ENCODE data around the gene MED15. TPM values are rescaled to one million over a fixed set of nuclear protein-coding genes. Genes with fewer than 3 reads are reported as not detected.
"Not testable (repeated sequence)": the region's sequence is repeated elsewhere in the genome, so short reads cannot be mapped to it uniquely, and the experiment has no call there.

The MED15 gene
- total RNA-seq, 1 donor from 2014 or later: 11.9 TPM

DNA sequence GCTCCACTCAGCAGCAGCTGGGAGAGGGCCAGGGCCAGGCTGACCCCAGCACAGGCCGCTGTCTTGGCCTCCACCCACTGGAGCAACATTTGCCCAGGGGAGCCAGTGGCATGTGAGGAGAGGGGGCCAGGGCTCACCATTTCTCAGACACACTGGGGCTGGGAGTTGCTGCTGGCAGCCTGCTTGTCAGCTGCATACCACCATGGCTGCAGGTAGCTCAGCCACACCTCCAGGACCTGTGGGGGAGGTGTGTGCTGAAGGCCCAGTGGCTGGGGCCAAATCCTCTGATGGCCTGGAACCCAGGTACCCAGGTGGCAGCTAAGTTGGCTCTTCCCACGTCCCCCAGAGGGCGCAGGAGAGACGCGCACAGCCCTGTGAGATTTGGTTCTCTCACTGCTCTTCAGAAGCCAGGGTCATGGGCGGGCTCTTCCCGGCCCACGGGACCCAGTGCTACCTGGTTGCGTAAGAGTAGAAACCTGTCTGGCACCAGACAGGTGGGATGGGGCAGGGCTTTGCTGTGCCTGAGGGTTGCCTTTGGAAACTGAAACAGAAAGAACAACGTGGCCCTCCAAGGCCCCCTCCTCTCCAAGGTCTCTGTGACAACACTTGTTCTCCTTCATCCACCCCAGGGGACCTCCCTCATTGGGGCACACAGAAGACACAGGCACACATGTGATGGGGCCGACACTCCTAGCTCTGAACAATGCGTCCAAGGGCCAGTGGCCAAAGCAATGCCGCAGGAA, 98.8 kb downstream of the MED15 start:
- no peak for DNase-seq

DNA sequence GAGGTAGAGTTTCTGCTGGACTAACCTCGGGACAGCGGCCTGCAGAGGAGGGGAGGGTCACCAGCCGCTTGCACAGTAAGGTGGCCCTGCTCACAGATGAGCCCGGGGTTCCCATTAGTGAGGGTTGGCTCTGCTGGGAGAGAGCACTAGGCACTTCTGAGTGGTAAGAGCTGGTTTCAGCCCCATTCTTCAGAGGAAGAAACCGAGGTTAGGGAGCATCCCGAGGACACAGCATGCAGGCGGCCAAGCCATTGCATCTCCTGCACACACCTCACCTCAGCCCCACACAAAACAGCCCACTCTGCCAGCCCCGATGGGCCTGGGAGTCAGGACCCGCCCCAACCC, 99.3 kb downstream of the MED15 start:
- no peak for DNase-seq

DNA sequence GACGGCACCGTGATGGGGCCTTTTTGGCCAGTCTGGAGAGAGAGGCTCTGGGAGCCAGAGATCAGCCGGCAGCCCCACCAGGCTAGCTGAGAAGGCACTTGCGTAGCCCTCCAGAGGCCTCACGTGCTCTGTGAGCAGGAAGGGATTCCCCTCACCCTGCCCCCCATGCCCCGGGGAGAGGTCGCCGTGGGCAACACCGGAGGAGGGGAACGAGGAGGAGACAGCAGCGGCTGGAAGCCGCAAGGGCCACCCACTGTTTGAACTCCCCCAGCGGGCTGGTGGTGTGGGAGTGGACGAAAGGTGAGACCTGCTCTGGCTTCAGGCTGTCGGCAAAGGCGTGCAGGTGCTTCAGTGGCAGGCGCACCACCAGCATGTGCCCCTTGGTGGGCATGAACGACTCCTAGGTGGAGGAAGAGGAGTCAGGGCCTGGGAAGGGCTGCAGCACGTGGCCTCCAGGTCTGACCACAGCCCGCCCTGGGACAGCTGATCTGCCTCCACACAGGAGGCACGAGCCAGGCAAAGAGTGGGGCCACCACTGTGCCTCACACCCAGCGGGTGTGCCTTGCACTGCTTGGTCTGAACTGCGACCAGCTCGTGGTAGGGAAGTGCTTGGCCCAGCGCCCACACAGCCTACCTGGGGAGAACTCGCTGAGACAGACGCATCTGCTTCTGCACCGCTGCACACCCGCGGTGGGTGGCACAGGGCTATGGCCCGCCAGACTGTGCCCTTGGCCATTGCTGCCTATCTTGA, 99.9 kb downstream of the MED15 start:
- DNase-seq: no peak

DNA sequence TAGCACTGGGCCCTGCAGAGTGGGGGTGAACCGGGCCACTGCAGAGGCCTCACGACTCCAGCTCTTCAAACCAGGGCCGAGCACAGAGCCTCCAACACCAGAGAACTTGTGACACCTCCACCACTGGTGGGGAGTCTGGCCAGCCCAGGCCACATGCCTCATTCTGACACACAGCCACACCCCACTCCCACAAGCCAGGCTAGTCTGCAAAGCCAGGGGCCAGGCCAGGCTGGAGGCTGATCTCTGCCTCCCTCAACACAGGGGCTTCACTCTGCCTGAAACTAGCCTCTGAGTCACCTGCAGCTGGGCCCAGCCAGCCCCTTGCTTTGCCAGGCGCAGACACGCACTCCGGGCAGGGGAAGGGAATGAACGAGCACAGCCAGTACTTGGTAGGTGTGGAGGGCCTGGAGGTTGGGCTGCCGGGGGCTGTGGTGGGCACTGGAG, 102.9 kb downstream of the MED15 start:
- DNase-seq: no peak

DNA sequence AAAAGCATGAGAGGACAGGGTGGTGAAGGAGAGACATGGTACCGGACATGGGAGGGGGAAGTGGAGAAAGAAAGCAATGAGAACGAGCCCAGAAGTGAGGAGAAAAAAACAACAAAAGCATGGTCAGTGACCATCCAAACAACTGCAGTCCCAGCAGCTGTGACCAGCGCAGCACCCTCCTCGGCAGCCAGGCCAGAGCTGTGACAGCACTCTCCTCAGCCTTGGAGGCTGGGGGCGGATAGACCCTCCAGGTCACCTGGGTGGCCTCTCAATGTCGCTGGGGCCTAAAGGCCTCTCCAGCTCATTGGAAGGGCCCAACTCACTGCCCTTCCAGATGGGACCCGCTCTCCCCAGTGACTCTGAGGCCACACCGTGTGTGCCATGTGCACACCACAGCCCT, 103.3 kb downstream of the MED15 start:
- DNase-seq: no peak

DNA sequence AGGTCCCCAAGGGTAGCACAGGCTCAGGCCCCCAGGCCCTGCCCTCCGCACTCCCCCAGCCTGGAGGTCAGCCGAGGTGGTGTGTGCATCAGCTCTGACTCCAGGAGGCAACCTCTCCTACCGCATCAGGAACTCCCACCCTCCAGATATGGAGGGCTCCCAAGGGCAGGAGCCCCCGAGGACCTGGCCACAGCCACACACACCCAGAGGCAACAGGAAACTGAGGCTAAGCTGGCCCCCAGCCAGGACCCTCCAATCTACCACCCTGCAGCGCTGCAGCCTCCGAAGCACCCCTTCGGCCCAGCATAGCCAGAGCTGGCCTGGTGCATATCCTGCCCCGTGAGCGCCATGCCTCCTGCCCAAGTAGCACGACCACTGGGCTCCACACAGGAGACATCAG, 104.0 kb downstream of the MED15 start:
- no peak for DNase-seq

DNA sequence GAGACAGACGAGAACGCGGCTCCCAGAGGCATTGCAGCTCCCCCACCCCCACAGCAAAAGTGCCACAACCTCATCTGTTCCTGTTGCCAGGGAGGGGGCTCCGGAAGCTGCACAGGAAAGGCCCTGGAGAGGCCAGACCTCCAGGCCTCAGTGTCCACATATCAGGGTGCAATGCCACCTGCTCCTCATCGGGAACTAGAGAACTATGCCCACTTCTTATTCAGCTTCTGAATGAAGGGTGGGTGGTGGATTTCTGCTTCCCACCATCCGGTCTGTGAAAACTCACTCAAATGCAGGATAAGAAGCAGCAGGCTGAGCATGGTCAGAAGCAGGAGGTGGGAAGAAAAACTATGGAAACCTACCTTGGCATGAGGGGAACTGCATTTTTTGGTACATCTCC, 105.9 kb downstream of the MED15 start:
- no peak for DNase-seq

DNA sequence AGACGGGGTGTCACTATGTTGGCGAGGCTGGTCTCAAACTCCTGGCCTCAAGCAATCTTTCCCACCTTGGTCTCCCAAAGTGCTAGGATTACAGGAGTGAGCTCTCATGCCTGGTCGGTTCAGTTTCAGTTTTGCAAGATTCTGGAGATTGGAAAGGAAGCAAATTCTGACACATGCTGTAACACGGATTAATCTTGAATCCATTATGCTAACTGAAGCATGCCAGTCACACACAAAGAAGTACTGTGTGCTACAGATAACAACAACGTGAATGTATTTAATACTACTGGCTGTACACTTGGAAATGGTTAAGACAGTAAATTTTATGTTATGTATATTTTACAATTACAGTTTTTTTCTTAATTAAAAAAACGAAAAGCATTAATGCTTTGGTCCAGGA, 107.6 kb downstream of the MED15 start:
- DNase-seq: no peak

DNA sequence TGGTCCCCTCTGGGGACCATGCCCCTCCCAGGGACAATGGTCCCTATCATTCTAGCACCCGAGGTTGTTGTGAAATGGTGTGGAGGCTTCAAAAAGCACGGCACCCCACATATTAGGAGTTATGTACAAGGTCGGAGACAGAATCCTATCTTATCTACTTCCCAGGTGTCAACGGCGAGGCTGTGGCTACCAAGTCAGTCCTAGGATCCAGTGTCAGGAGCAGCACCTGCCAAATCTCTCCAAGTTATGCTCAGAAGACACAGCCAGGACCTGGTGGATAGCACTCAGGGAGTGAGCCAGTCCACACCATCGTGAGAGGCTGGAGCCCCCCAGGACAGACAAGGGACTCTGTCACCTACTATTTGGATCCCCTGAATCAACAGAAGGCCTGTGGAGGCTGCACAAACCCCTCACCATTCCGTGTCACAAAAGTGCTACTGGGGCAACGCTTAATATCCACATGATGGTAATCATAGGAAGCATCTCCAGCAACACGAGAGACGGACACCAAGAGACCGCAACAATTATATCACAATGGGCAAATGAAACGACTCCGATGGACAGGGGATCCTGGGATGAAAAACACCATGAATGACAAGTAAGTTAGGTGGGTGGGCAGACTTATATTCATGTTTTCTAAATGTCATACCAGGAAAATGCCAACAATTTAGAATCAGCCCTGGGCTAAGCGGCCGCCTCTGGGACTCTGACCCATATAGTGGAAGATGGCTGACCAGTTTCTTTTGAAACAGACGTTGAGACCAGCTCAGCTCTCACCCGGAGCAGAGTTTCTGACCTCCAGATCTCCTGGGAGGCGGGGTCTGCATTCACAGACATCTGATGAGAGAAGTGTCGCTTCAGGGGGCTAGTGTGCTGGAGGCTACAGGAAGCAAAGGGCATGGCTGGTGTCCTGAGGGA, 108.4 kb downstream of the MED15 start:
- no peak for DNase-seq

DNA sequence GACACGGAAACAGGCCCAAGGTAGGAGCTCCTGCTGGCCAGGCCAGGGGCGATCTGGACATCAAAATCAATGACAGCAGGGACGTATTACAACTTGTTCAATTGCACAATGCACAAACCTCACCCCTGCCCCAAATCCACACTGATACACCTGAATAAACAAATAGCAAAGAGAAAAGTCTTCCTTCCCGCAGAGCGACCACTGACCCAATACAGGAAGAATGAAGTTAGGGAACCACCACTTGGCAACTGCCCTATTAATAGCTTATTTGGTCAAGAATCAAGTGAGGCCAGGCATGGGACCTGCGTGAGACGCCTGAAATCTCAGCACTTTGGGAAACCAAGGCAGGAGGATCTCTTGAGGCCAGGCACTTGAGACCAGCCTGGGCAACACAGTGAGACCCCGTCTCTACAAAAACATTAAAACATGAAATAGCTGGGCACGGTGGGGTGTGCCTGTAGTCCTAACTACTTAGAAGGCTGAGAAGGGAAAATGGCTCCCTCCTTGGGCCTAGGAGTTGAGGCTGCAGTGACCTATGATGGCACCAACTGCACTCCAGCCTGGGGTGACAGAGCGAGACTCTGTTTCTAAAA, 109.1 kb downstream of the MED15 start:
- no peak for DNase-seq

DNA sequence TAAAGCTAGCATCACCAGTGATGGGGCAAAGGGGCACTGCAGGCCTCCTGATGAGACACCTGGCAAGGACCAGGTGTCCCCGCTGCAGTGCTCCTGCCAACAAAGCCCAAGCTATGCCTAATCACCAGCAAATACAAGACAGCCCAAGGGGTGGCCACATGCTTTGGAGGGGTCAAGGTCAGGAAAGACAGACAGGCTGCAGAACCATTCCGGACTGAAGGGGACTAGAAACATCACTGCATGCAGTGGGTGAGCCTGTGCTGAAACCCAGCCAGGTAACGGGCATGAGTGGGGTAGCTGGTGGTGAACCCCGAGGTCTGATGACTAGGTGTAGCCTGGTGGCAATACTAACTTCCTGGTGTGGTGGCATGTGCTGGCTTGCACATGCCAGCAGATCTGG, 111.1 kb downstream of the MED15 start:
- DNase-seq: no peak

DNA sequence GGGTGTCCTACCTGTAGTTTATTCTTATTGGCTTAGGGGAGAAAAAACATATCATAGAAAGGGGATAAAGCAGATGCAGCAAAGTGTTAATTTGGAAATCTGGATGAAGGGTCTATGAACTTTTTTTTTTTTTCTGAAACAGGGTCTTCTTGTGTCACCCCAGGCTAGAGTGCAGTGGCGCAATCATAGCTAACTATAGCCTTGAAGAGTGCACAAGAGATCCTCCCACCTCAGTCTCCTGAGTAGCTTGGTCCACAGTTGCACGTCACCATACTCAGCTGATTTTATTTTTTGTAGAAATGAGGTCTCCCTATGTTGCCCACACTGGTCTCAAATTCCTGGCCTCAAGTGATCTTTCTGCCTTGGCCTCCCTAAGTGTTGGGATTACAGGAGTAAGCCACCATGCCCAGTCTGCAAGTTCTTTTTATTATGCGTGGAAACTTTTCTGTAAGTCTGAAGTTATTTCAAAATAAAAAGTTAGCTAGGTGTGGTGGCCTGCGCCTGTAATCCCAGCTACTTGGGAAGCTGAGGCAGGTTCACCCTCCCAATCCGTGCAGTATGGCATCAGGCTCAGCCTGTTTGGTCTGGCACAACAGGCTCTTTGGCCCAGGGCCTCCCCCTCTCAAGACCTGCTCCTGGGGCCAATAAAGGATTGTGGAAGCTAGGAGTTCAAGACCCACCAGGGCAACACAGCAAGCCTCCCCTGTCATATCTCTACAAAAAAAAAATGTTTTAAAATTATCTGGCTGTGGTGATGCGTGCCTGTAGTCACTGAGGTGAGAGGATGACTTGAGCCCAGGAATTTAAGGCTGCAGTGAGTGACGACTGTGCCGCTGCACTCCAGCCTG, 111.9 kb downstream of the MED15 start:
- no peak for DNase-seq

DNA sequence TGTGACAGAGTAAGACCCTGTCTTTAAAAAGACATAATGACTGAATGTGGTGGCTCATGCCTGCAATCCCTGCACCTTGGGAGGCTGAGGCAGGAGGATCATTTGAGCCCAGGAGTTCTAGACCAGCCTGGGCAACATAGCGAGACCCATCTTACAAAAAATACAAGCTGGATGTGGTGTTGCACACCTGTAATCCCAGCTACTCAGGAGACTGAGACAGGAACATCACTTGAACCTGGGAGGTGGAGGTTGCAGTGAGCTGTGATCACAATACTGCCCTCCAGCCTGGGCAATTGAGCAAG, 112.4 kb downstream of the MED15 start:
- not testable (repeated sequence) for DNase-seq

DNA sequence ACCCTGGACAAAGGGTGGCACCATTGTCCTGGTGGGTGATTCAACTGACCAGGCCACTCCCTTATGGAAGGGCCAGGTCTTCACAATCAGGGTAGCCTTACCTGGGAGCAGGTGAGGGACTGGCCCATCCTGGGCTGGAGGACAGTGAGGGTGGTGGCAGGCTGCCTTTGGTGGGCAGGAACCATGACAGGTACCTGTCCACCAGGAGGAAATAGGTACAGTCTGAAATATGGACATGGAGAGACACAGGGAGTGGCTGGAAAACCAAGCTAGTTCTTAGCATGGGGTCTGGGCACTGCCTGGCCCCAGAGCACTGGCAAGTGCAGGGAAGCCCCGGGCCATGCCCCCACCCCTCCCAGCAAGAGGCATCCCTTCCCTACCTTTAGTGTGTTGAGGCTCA, 113.8 kb downstream of the MED15 start:
- no peak for DNase-seq

DNA sequence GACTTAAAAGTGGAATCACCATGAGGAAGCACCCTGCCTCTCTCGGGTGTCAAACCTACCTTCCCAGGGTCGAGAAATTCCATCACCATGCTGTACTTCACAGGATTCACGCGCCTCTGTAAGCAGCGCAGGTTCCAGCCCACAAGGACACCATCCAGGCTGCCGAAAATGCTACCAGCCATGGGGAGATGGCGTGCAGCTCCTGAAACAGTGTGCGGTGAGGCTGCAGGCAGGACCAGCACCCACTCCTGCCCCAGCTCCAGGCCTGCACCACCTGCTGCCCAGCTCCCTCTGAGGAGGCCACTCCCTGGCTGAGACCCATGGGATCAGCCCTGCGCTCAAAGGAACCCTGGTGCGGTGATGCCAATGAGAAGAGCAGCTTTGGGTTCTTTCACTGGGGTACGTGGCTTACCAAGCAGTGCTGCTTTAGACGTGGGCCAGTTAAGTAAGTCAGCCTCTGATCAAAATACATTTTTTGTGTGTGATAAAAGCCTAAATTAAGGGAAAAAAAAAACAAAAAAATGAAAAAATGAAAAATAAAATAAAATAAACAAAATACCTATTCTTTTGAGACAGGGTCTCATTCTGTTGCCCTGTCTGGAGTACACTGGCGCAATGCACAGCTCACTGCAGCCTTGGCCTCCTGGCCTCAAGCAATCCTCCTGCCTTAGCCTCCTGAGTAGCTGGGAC, 115.4 kb downstream of the MED15 start:
- DNase-seq: no peak

DNA sequence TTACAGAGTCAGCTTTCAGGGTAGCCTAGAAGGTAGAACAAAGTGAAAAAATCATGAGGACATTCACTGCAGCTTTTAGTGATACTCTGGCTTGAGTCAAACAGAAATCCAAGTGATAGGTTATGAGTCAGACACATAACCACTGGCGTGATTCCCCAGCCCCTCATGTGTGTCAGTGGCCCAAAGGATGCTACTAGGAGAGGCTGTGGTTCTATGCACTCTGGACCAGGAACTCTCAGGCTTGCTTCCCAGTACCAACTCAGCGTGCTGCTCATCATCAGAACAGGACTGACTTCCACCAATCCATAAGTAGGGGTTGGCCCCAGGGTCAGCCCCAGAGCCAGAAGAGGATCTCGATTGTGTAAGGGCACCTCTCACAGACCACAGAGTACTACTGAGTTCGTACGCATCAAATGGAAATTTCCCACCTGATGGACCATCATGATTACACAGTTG, 116.8 kb downstream of the MED15 start:
- DNase-seq: no peak

DNA sequence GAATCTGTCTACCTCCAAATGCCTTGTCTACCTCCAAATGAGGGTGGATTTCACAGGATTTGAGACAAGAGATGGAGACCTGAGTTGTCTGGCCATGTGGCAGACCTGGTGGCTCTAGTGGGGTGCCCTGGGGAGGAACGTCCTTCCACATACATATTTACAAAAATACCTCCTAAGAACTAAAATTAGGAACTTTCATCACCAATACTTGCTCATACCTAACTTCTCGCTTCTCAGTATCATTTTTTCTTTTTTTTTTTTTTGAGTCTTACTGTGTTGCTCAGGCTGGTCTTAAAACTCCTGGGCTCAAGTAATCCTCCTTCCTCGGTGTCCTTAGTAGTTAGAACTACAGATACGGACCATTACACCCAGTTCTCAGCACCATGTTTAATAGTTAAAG, 117.9 kb downstream of the MED15 start:
- DNase-seq: no peak

DNA sequence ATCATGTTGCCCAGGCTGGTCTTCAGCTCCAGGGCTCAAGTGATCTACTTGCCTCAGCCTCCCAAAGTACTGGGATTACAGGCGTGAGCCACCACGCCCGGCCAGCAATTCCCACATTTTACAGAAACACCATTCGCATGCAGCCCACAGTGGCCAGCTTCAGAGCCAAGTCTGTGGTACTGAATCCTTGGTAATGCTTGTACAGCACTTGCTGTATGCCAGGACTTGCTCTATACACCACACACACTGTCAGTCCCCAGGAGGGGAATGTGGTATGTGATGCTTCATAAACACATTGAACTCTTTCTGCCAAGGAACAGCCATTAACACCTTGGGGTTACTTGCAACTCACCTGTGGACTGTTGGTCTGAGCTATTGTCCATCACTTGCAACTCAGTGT, 119.4 kb downstream of the MED15 start:
- DNase-seq: no peak

DNA sequence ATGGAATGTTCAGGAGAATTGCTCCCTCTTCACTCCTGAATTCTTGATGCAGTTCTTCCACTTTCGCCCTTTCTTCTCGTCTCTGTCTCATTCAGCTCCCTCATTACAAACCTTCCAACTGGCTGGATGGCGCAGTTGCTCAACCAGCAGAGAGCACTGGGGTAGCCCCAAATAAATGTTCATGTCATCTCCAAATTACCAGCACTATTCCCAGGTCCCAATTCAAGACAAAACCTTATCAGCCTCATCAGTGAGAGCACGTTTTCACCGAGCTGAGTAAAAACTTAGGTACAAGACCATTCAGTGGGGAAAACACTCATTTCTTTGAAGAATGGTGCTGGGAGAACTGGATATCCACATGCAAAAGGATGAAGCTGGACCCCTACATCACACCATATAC, 120.0 kb downstream of the MED15 start:
- DNase-seq: no peak

DNA sequence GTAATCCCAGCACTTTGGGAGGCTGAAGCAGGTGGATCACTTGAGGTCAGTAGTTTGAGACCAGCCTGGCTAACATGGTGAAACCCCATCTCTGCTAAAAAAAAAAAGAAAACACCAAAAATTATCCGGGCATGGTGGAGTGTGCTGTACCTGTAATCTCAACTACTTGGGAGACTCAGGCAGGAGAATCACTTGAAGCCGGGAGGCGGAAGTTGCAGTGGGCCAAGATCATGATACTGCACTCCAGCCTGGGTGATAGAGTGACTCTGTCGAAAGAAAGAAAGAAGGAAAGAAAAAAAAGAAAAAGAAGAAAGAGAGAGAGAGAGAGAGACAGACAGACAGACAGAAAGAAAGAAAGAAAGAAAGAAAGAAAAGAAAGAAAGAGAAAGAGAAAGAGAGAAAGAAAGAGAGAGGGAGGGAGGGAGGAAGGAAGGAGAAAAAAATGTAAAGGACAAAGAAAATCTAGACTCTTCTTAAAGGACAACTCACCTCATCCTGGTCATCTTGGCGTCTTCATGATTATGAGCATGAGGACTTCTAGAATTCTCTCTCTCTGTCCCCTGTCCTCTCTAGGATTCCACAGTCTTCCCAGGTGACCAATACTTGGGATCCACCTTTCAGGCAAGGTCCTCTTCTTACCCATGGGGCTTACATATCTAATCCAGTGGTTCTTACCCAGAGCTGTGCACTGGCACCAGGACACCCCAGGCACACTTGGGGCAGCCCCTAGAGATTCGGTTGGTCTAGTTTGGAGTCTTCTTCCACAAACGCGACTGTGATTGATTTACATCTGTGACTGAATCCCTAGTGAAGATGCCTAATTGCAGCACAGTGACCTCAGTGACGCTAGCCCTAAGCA, 120.9 kb downstream of the MED15 start:
- no peak for DNase-seq

All from occipital lobe (tissue), 2 donors.